ENCODE data around the gene SLC12A9. TPM values are rescaled to one million over a fixed set of nuclear protein-coding genes. Genes with fewer than 3 reads are reported as not detected.

SLC12A9 gene
- total and polyA plus RNA-seq, 4 donors = 28.5 to 52.6 (median 39.2) TPM

- DNase-seq (peak; percentile 33 to 63 (median 40)), ATAC-seq (ENCODE audit: insufficient read depth, low FRiP score) (no peak)
- H3K27me3 ChIP-seq (ENCODE audit: control insufficient read depth in 3 of 3, insufficient read depth in 3 of 3, low read length in 2 of 3) = peaks cover 0 to 18% (median 16%) of the 10 kb centered on the region in 3 donors
- H3K9me3 ChIP-seq (ENCODE audit: control insufficient read depth in 4 of 4, insufficient read depth in 3 of 4, low read length in 3 of 4) = peaks cover 0 to 2% (median 0%) of the 10 kb centered on the region in 4 donors
- no peak overlapping the region for H3K4me3 ChIP-seq
- TF ChIP-seq, protein P1, sequence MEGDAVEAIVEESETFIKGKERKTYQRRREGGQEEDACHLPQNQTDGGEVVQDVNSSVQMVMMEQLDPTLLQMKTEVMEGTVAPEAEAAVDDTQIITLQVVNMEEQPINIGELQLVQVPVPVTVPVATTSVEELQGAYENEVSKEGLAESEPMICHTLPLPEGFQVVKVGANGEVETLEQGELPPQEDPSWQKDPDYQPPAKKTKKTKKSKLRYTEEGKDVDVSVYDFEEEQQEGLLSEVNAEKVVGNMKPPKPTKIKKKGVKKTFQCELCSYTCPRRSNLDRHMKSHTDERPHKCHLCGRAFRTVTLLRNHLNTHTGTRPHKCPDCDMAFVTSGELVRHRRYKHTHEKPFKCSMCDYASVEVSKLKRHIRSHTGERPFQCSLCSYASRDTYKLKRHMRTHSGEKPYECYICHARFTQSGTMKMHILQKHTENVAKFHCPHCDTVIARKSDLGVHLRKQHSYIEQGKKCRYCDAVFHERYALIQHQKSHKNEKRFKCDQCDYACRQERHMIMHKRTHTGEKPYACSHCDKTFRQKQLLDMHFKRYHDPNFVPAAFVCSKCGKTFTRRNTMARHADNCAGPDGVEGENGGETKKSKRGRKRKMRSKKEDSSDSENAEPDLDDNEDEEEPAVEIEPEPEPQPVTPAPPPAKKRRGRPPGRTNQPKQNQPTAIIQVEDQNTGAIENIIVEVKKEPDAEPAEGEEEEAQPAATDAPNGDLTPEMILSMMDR (IDR thresholded peaks at IDR 0.05; ENCODE audit: control extremely low read depth, extremely low read depth) = no peak
- no peak overlapping the region for H3K9ac ChIP-seq (ENCODE audit: insufficient read depth in 1 of 2, low read length in 2 of 2)
- H3K4me1 ChIP-seq (ENCODE audit: control insufficient read depth in 5 of 5, insufficient read depth in 5 of 5, low read length in 5 of 5) = peaks cover 0 to 20% (median 4%) of the 10 kb centered on the region in 5 donors
- peak overlapping the region in 1 of 2 donors; percentile 3 for H3K27ac ChIP-seq (ENCODE audit: low read depth in 1 of 2, low read length in 1 of 2)
- no peaks in the 10 kb centered on the region for H3K36me3 ChIP-seq (ENCODE audit: control insufficient read depth in 4 of 4, insufficient read depth in 4 of 4, low read length in 4 of 4)
- 4 to 6% methylated on average over 48 to 54 of the region's 54 CpGs for WGBS, 2 donors
These were observed 43.6 kb downstream of the SLC12A9 start for GRCh38 chr7:100895956-100896731.

- peaks cover 0 to 18% (median 16%) of the 10 kb centered on the region in 3 donors for H3K27me3 ChIP-seq (ENCODE audit: control insufficient read depth in 3 of 3, insufficient read depth in 3 of 3, low read length in 2 of 3)
- ATAC-seq (ENCODE audit: insufficient read depth, low FRiP score) (peak; percentile 53), DNase-seq (peak in 1 of 3 donors; percentile 52)
- 1 to 3% methylated on average over 72 to 95 of the region's 95 CpGs for whole genome bisulfite sequencing, 2 donors
- H3K4me1 ChIP-seq (ENCODE audit: control insufficient read depth in 5 of 5, insufficient read depth in 5 of 5, low read length in 5 of 5) = peaks cover 0 to 15% (median 0%) of the 10 kb centered on the region in 5 donors
- no peaks in the 10 kb centered on the region for H3K36me3 ChIP-seq (ENCODE audit: control insufficient read depth in 4 of 4, insufficient read depth in 4 of 4, low read length in 4 of 4)
- peaks cover 0 to 2% (median 0%) of the 10 kb centered on the region in 4 donors for H3K9me3 ChIP-seq (ENCODE audit: control insufficient read depth in 4 of 4, insufficient read depth in 3 of 4, low read length in 3 of 4)
- TF ChIP-seq, protein P1 (IDR thresholded peaks at IDR 0.05; ENCODE audit: control extremely low read depth, extremely low read depth) = peak; percentile 56
- H3K27ac ChIP-seq (ENCODE audit: low read depth in 1 of 2, low read length in 1 of 2) = no peak overlapping the region
- H3K9ac ChIP-seq (ENCODE audit: insufficient read depth in 1 of 2, low read length in 2 of 2) = no peak overlapping the region
- H3K4me3 ChIP-seq = peak overlapping the region; percentile 25
These were observed 44.5 kb downstream of the SLC12A9 start for GRCh38 chr7:100896732-100897608.

DNA sequence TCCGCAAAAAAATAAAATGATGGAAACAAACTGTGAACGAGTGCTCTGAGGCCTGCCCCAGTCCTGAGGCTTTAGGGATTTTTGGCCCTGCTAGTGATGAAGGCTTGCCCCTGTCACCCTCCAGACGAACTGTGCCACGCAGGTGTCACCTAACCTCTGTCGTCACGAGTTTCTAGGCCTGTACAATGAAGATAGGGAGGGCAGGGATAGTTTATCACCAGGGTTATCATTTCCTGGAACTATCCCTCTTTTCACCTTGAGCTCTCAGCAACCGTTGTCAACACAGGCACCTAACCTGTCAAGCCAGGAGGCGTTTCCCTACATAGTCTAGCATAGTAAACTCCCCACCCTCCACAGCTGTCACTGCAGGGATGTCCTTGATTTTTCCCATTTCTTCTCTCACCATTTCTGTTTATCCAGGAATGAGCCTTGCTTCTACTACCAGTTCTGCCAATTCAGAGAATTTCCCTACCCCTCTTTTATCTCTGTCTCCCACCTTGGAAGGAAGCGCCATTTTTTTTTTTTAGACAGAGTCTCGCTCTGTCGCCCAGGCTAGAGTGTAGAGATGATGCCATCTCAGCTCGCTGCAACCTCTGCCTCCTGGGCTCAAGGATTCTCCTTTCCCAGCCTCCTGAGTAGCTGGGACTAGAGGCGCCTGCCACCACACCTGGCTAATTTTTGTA, 45.4 kb downstream of the SLC12A9 start:
- ATAC-seq (ENCODE audit: insufficient read depth, low FRiP score) (no peak), DNase-seq (no peak)
- Histone ChIP-seq H3K9me3 (ENCODE audit: control insufficient read depth in 4 of 4, insufficient read depth in 3 of 4, low read length in 3 of 4) (peaks cover 0 to 2% (median 0%) of the 10 kb centered on the region in 4 donors), H3K4me1 (ENCODE audit: control insufficient read depth in 5 of 5, insufficient read depth in 5 of 5, low read length in 5 of 5) (peaks cover 0 to 15% (median 0%) of the 10 kb centered on the region in 5 donors), H3K4me3 (no peak overlapping the region), H3K36me3 (ENCODE audit: control insufficient read depth in 4 of 4, insufficient read depth in 4 of 4, low read length in 4 of 4) (no peaks in the 10 kb centered on the region), H3K9ac (ENCODE audit: insufficient read depth in 1 of 2, low read length in 2 of 2) (no peak overlapping the region), H3K27me3 (ENCODE audit: control insufficient read depth in 3 of 3, insufficient read depth in 3 of 3, low read length in 2 of 3) (peaks cover 0 to 18% (median 16%) of the 10 kb centered on the region in 3 donors), H3K27ac (ENCODE audit: low read depth in 1 of 2, low read length in 1 of 2) (no peak overlapping the region)
- TF ChIP-seq, protein P1 (IDR thresholded peaks at IDR 0.05; ENCODE audit: control extremely low read depth, extremely low read depth) = no peak
- 72 to 75% methylated on average over 13 of the region's 13 CpGs for WGBS, 2 donors
